Raji (cell line): ENCODE measurements around the gene MYBPHL.

Experiments
- POLR2A ChIP-seq: IDR thresholded peaks from 2 replicates; pipeline ENCODE4 v1.6.1; 2011; ENCODE audit warnings: low read depth, low read length, control low read depth; ENCODE audit not compliant: insufficient read depth

The MYBPHL gene

GRCh38 chr1:109315288-109315687, 8.5 kb upstream of the MYBPHL start:
- TF ChIP-seq POLR2A = no peak

- TF ChIP-seq POLR2A = no peak
Observed at GRCh38 chr1:109314795-109315194, 8.0 kb upstream of the MYBPHL start.

- TF ChIP-seq POLR2A = no peak
Observed at GRCh38 chr1:109312978-109313775, 6.4 kb upstream of the MYBPHL start.

- TF ChIP-seq POLR2A = no peak
Observed at GRCh38 chr1:109312246-109312645, 5.4 kb upstream of the MYBPHL start.

- no peak for TF ChIP-seq POLR2A
Observed at GRCh38 chr1:109309347-109309746, 2.5 kb upstream of the MYBPHL start.

- no peak for TF ChIP-seq POLR2A
Observed at GRCh38 chr1:109307274-109308021, 637 bp upstream of the MYBPHL start.

- no peak for TF ChIP-seq POLR2A
Observed at GRCh38 chr1:109304226-109304920, 2.4 kb downstream of the MYBPHL start.

GRCh38 chr1:109301874-109302273, 4.9 kb downstream of the MYBPHL start:
- TF ChIP-seq POLR2A = no peak

GRCh38 chr1:109300650-109301151, 6.1 kb downstream of the MYBPHL start:
- no peak for TF ChIP-seq POLR2A

- no peak for TF ChIP-seq POLR2A
Observed at GRCh38 chr1:109299558-109300343, 7.1 kb downstream of the MYBPHL start.

- TF ChIP-seq POLR2A = no peak
Observed at GRCh38 chr1:109298666-109299557, 7.9 kb downstream of the MYBPHL start.

- TF ChIP-seq POLR2A = no peak
Observed at GRCh38 chr1:109296782-109297181, 10.0 kb downstream of the MYBPHL start.

GRCh38 chr1:109295712-109296415, 10.9 kb downstream of the MYBPHL start:
- no peak for TF ChIP-seq POLR2A
